K562 (cell line): Measurements from ENCODE around the gene ZDHHC8. TPM values are rescaled to one million over a fixed set of nuclear protein-coding genes. Genes with fewer than 3 reads are reported as not detected.

Experiments used
- ARID2 ChIP-seq: fragments of 450-650 bp; IDR thresholded peaks from 2 replicates; pipeline ENCODE4 v1.6.1; 2017; ENCODE audit warnings: antibody characterized with exemption, mild to moderate bottlenecking
- CC2D1A ChIP-seq: fragments of 450-650 bp; IDR thresholded peaks from 2 replicates; pipeline ENCODE4 v1.6.1; 2017; ENCODE audit warnings: mild to moderate bottlenecking
- CREB3 ChIP-seq: fragments of 450-650 bp; conservative IDR thresholded peaks from 2 replicates; pipeline ENCODE4 v1.6.1; 2016; ENCODE audit warnings: missing genetic modification characterization, low read depth, mild to moderate bottlenecking, missing compliant biosample characterization, moderate library complexity
- EHMT2 ChIP-seq: fragments of 450-650 bp; IDR thresholded peaks from 2 replicates; pipeline ENCODE4 v1.6.1; 2018; ENCODE audit warnings: antibody characterized with exemption
- ELK3 ChIP-seq: fragments of 450-650 bp; formaldehyde crosslinking; IDR thresholded peaks from 2 replicates; pipeline ENCODE4 v1.4.0; 2020; ENCODE audit warnings: mild to moderate bottlenecking
- ETS2 ChIP-seq: IDR thresholded peaks from 2 replicates; pipeline ENCODE4 v1.6.1; 2016; ENCODE audit warnings: borderline replicate concordance, missing genetic modification characterization, mild to moderate bottlenecking, moderate library complexity, missing compliant biosample characterization; ENCODE audit not compliant: poor library complexity, severe bottlenecking
- FOXM1 ChIP-seq, 2 experiments: fragments of 450-650 bp in 1 of 2; sonication (generic) in 1 of 2; formaldehyde crosslinking in 1 of 2; IDR thresholded peaks; 2 replicates each; pipeline versions ENCODE4 v1.6.1 to v1.9.0; 2017 to 2022; ENCODE audit warnings: low read depth in 2 of 2, mild to moderate bottlenecking in 2 of 2, missing genetic modification reagents in 1 of 2, moderate library complexity in 1 of 2
- FOXP1 ChIP-seq: sonication (generic); formaldehyde crosslinking; IDR thresholded peaks from 2 replicates; pipeline ENCODE4 v1.8.0; 2022; ENCODE audit warnings: mild to moderate bottlenecking, missing genetic modification reagents
- GTF2F1 ChIP-seq: IDR thresholded peaks from 2 replicates; pipeline ENCODE4 v1.6.1; 2011; ENCODE audit warnings: low read depth, low read length, improper control_type of control experiment
- HDGF ChIP-seq: fragments of 450-650 bp; IDR thresholded peaks from 2 replicates; pipeline ENCODE4 v1.6.1; 2016
- L3MBTL2 ChIP-seq: fragments of 450-650 bp; IDR thresholded peaks from 2 replicates; pipeline ENCODE4 v1.6.1; 2016; ENCODE audit warnings: mild to moderate bottlenecking, moderate library complexity
- MCM3 ChIP-seq: fragments of 450-650 bp; IDR thresholded peaks from 2 replicates; pipeline ENCODE4 v1.6.1; 2016
- MEF2D ChIP-seq: conservative IDR thresholded peaks from 2 replicates; pipeline ENCODE4 v1.6.1; 2016; ENCODE audit warnings: low read depth, missing genetic modification characterization, missing compliant biosample characterization
- NFRKB ChIP-seq: fragments of 450-650 bp; IDR thresholded peaks from 2 replicates; pipeline ENCODE4 v1.6.1; 2016; ENCODE audit warnings: low read depth
- NR0B1 ChIP-seq: fragments of 450-650 bp; IDR thresholded peaks from one replicate; pipeline ENCODE4 v1.6.1; 2018; ENCODE audit warnings: mild to moderate bottlenecking, moderate library complexity; ENCODE audit not compliant: partially characterized antibody
- NR2C2 ChIP-seq, 2 experiments: fragments of 200-800 bp in 1 of 2; sonication (Bioruptor generic) in 1 of 2; sonication (generic) in 1 of 2; formaldehyde crosslinking in 1 of 2; IDR thresholded peaks; 2 replicates each; pipeline versions ENCODE4 v1.6.1 to v1.8.0; 2016 to 2022; ENCODE audit warnings: mild to moderate bottlenecking in 1 of 2, missing compliant biosample characterization in 1 of 2, missing genetic modification characterization in 1 of 2, missing genetic modification reagents in 1 of 2
- POLR2G ChIP-seq: fragments of 200-400 bp; formaldehyde crosslinking; IDR thresholded peaks from 2 replicates; pipeline ENCODE4 v1.6.1; 2017; ENCODE audit warnings: low read depth, mild to moderate bottlenecking, antibody characterized with exemption, low read length, moderate library complexity
- POLR2H ChIP-seq: IDR thresholded peaks from 2 replicates; pipeline ENCODE4 v1.6.1; 2016; ENCODE audit warnings: missing genetic modification characterization, low read depth, mild to moderate bottlenecking, control low read depth, missing compliant biosample characterization, moderate library complexity
- RHOXF2B ChIP-seq: fragments of 250-450 bp; sonication (Bioruptor Pico); conservative IDR thresholded peaks from 2 replicates; pipeline ENCODE4 v1.5.1; 2021
- STAT5B ChIP-seq: fragments of 250-450 bp; sonication (Bioruptor Pico); IDR thresholded peaks from 2 replicates; pipeline ENCODE4 v1.8.0; 2021; ENCODE audit warnings: mild to moderate bottlenecking, inconsistent platforms
- TAL1 ChIP-seq: fragments of 450-650 bp; IDR thresholded peaks from 2 replicates; pipeline ENCODE4 v1.6.1; 2016; ENCODE audit warnings: mild to moderate bottlenecking
- ZNF239 ChIP-seq: fragments of 250-450 bp; sonication (Bioruptor Pico); IDR thresholded peaks from 2 replicates; pipeline ENCODE4 v1.4.0; 2020; ENCODE audit warnings: mild to moderate bottlenecking
- ZNF280A ChIP-seq: fragments of 450-650 bp; IDR thresholded peaks from 2 replicates; pipeline ENCODE4 v1.6.1; 2018; ENCODE audit warnings: mild to moderate bottlenecking, low read depth; ENCODE audit not compliant: partially characterized antibody
- ZNF311 ChIP-seq: fragments of 250-450 bp; sonication (Bioruptor Pico); IDR thresholded peaks from 2 replicates; pipeline ENCODE4 v1.4.0; 2020; ENCODE audit warnings: mild to moderate bottlenecking, moderate library complexity
- polyA plus RNA-seq, 8 experiments: library from polyadenylated mRNA; depleted of rRNA in 4 of 8; stranded (reverse) in 5 of 8; unstranded in 3 of 8; fragments of >200 nt; fragmentation: Nextera tagmentation in 2 of 8; fragmentation: Illumina TruSeq in 1 of 8; extraction: Ambion mirVana in 2 of 8; extraction: Trizol in 1 of 8; gene quantifications; 2 replicates each; pipeline versions ENCODE4 v1.2.1 to v1.2.3, GENCODE V29; 2011 to 2014; ENCODE audit warnings: inconsistent platforms in 1 of 8, missing spikeins in 1 of 8
- total RNA-seq, 7 experiments: library from RNA; depleted of rRNA in 6 of 7; stranded (reverse); fragments of >200 nt in 6 of 7; fragmentation: Illumina TruSeq in 2 of 7; extraction: Trizol in 2 of 7; gene quantifications; 2 replicates each; pipeline versions ENCODE4 v1.2.1 to v1.2.3, GENCODE V29; 2011 to 2021; ENCODE audit warnings: low replicate concordance in 1 of 7

Gene ZDHHC8
- total and polyA plus RNA-seq, 9 of the 15 experiments (the other 6 are each of a cell fraction or from before 2014, with no cell fraction given) = 0.04 to 109 (median 16.4) TPM

DNA sequence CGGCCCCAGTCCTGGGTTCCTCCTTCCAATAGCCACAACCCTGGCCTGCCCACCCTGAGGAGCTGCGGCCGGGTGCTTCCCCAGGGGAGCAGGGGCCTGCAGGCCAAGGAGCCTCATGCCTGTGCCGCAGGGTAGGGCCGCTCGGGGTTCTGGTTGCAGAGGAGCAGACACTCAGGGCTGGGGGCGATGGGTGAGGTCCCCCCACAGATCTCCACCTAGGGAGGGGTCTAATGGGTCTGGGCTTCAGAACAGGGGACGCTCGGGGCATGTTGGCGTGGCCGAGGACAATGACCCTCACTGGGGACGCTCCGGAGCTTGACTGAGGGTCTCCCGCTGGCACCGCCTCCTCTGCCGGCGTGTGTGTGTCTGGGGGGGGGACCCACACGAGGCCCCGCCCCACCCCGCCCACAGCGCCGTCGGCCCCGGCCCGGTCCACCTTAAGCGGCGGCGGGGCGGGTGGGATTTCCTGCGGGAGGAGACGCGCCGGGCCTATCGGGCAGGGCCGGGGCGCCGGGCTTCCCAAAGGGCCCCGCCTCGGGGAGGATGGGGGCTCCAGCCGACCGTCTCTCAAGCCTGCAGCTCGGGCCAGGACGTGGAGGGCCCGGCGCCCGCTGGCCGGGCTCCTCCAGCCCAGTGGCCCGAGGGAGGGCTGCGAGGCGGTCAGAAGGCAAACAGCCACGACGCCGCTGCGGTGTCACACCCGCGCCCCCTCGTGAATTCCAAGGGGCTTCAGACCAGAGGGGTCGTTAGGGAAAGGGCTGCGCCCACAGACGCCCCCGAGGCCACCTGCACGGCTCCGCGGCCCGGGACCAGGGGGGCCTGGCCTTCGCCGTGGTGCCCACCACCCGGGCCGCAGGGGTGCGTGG, 640 bp upstream of the ZDHHC8 start (continued):
- no peak for TF ChIP-seq ELK3 (CRISPR knock-in tag)
- TF ChIP-seq MCM3 = no peak
- TF ChIP-seq FOXM1 (IDR thresholded peaks at IDR 0.05; ENCODE audit: low read depth) = no peak
- TF ChIP-seq FOXM1 (CRISPR knock-in tag; IDR thresholded peaks at IDR 0.05; ENCODE audit: low read depth) = no peak
- no peak for TF ChIP-seq TAL1
- TF ChIP-seq EHMT2 = no peak
- no peak for TF ChIP-seq ZNF280A
- TF ChIP-seq L3MBTL2 = peak; percentile 84
- TF ChIP-seq CREB3 = no peak
- no peak for TF ChIP-seq NR0B1
- TF ChIP-seq NFRKB = no peak
- TF ChIP-seq ARID2 = no peak
- no peak for TF ChIP-seq CC2D1A
- TF ChIP-seq FOXP1 = no peak
- no peak for TF ChIP-seq MEF2D (tag)
- TF ChIP-seq ZNF239 (CRISPR knock-in tag) = peak; percentile 46; the same call in 1 of the 2 replicates
- TF ChIP-seq STAT5B = no peak
- TF ChIP-seq ETS2 = no peak
- no peak for TF ChIP-seq POLR2H (tag)
- 0 out of 2 replicates have a peak, but pooled peaks have one; percentile 26 for TF ChIP-seq ZNF311 (CRISPR knock-in tag)
- TF ChIP-seq RHOXF2B (CRISPR knock-in tag) = peak; percentile 16; the same call in 1 of the 2 replicates
- no peak for TF ChIP-seq NR2C2 (CRISPR knock-in tag; IDR thresholded peaks at IDR 0.05)
- no peak for TF ChIP-seq NR2C2 (tag; IDR thresholded peaks at IDR 0.05)
- 0 out of 2 replicates have a peak, but pooled peaks have one; percentile 70 for TF ChIP-seq HDGF
- TF ChIP-seq POLR2G = peak; percentile 82
- TF ChIP-seq GTF2F1 = peak; percentile 45; the same call in 1 of the 2 replicates
